Skeletal muscle tissue (tissue), 4 donors: ENCODE data around the gene SCG3. TPM values are rescaled to one million over a fixed set of nuclear protein-coding genes. Genes with fewer than 3 reads are reported as not detected.

Experiments
- H3K27ac ChIP-seq: one replicate; pipeline ENCODE4 v1.7.0; 2013; ENCODE audit warnings: mild to moderate bottlenecking, low read depth, low read length, inconsistent platforms
- H3K27me3 ChIP-seq, 3 donors: one replicate each; pipeline ENCODE4 v1.7.0; 2013; ENCODE audit warnings: low read length in 3 of 3; ENCODE audit not compliant: control insufficient read depth in 3 of 3, insufficient read depth in 3 of 3
- H3K36me3 ChIP-seq, 3 donors: one replicate each; pipeline ENCODE4 v1.7.0; 2013; ENCODE audit warnings: low read length in 3 of 3; ENCODE audit not compliant: control insufficient read depth in 3 of 3, insufficient read depth in 3 of 3
- H3K4me1 ChIP-seq, 3 donors: one replicate each; pipeline ENCODE4 v1.7.0; 2013; ENCODE audit warnings: low read length in 3 of 3, mild to moderate bottlenecking in 3 of 3; ENCODE audit not compliant: control insufficient read depth in 3 of 3, insufficient read depth in 3 of 3
- H3K4me3 ChIP-seq, 3 donors: one replicate each; pipeline ENCODE4 v1.7.0; 2013; ENCODE audit warnings: low read length in 3 of 3
- H3K9ac ChIP-seq, 3 donors: one replicate each; pipeline ENCODE4 v1.7.0; 2013; ENCODE audit warnings: low read length in 3 of 3, mild to moderate bottlenecking in 3 of 3, moderate library complexity in 2 of 3, low read depth in 1 of 3
- H3K9me3 ChIP-seq, 3 donors: one replicate each; pipeline ENCODE4 v1.7.0; 2013; ENCODE audit warnings: low read length in 3 of 3; ENCODE audit not compliant: control insufficient read depth in 3 of 3
- total RNA-seq: library from RNA; depleted of rRNA; stranded (reverse); fragments of >200 nt; gene quantifications from one replicate; pipeline ENCODE4 v1.2.3, GENCODE V29; 2014
- donor health status: Osteomylitis.

SCG3 gene
- total RNA-seq, 1 donor from 2014 or later = under 0.01 TPM

DNA sequence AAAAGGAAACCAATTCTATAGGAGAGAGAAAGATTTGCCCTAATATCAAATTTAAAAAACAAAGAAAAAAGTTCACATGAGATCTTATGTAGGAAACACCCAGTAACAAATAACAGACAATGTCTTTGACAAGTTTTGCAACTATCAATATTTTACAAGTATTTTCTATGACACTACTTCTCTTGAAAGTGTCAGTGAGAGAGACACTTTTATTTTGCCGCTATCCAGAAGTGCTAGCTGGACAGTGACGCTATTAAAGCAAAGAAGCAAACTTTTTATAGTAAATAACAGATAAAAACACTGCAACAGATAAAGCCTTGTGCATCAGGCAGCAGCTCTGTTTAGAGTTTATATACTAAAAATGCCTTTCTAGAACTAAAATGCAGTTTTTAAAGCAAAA is 42.9 kb downstream of the SCG3 start:
- H3K4me3 ChIP-seq = no peak overlapping the region
- peaks cover 23 to 24% (median 23%) of the 10 kb centered on the region in 3 donors for H3K4me1 ChIP-seq
- no peaks in the 10 kb centered on the region for H3K9me3 ChIP-seq
- H3K9ac ChIP-seq = no peak overlapping the region
- no peak overlapping the region for H3K27ac ChIP-seq
- H3K27me3 ChIP-seq = no peaks in the 10 kb centered on the region
- H3K36me3 ChIP-seq = peaks cover 0 to 6% (median 4%) of the 10 kb centered on the region in 3 donors

DNA sequence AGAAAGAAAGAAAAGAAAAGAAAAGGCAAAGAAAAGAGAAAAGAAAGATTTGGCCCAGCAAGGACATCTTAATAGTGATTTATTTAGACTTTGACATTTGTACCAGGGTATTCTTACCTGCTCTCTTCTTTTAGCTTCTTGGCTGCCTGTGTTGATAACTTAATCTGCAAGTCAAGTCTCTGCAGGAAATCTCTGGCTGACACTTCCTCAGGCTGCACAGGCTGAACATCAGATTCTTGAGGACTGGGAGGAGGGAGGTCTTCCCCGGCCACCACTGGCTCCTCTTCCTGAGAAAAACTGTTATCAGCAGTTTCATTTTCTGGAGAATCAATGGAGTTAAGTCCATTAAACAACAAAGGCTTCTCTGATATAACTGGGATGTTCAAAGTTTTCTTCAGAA is 43.4 kb downstream of the SCG3 start:
- Histone ChIP-seq H3K27ac (no peak overlapping the region), H3K4me1 (peaks cover 23 to 24% (median 23%) of the 10 kb centered on the region in 3 donors), H3K9ac (no peak overlapping the region), H3K9me3 (no peaks in the 10 kb centered on the region), H3K4me3 (no peak overlapping the region), H3K36me3 (peaks cover 0 to 6% (median 4%) of the 10 kb centered on the region in 3 donors), H3K27me3 (no peaks in the 10 kb centered on the region)

- H3K4me1 ChIP-seq = peaks cover 26 to 36% (median 28%) of the 10 kb centered on the region in 3 donors
These were observed 45.2 kb downstream of the SCG3 start for GRCh38 chr15:51726302-51727073.

GRCh38 chr15:51727141-51727897 is 46.0 kb downstream of the SCG3 start:
- Histone ChIP-seq H3K36me3 (no peaks in the 10 kb centered on the region), H3K4me3 (peak overlapping the region in 1 of 3 donors; percentile 4), H3K4me1 (peaks cover 32 to 45% (median 36%) of the 10 kb centered on the region in 3 donors), H3K9me3 (no peaks in the 10 kb centered on the region), H3K9ac (no peak overlapping the region), H3K27me3 (no peaks in the 10 kb centered on the region), H3K27ac (peak overlapping the region; percentile 31)

More at GRCh38 chr15:51726302-51727073, 45.2 kb downstream of the SCG3 start:
- H3K9me3 ChIP-seq = no peaks in the 10 kb centered on the region
- no peak overlapping the region for H3K9ac ChIP-seq
- H3K4me3 ChIP-seq = peak overlapping the region in 1 of 3 donors; percentile 17
- peak overlapping the region; percentile 37 for H3K27ac ChIP-seq
- no peaks in the 10 kb centered on the region for H3K27me3 ChIP-seq
- no peaks in the 10 kb centered on the region for H3K36me3 ChIP-seq

DNA sequence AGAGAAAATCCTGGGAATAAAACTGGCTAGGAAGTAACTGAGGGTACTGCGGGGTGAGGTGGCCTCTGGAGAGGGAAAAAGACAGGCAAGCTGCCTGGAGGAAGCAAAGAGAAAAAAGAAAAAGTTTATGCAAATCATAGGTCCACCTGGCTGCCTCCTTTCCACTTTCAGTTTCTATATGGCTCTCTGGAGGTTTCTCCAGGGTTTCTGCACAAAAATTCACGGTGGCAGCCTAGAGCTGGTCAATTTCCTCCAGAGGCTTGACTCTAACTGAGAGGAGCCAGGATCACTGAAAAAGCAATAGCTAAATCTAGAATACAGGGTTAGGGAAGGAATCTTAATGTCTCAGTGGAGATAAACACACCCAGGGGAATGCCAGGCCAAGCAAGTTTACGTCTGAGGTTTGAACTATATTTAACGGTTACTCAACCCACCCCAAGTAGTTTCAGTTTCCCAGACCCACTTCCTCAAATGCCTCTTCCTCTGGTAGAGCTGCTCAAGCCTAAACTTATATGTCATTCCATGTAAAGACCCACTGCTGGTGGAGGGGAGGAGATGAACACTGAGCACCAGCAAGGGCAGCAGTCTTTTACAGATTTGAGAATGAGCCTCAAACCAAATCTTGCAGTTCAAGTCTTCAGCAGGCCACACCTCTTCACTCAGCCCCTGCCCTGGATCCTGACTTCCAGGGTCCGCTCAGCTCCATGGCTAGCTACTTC is 50.4 kb downstream of the SCG3 start:
- Histone ChIP-seq H3K36me3 (no peaks in the 10 kb centered on the region), H3K27me3 (no peaks in the 10 kb centered on the region), H3K4me1 (peaks cover 30 to 62% (median 34%) of the 10 kb centered on the region in 3 donors), H3K9ac (peak overlapping the region; percentile 51 to 69 (median 62)), H3K4me3 (peak overlapping the region; percentile 41 to 68 (median 54)), H3K9me3 (no peaks in the 10 kb centered on the region), H3K27ac (peak overlapping the region; percentile 90)

DNA sequence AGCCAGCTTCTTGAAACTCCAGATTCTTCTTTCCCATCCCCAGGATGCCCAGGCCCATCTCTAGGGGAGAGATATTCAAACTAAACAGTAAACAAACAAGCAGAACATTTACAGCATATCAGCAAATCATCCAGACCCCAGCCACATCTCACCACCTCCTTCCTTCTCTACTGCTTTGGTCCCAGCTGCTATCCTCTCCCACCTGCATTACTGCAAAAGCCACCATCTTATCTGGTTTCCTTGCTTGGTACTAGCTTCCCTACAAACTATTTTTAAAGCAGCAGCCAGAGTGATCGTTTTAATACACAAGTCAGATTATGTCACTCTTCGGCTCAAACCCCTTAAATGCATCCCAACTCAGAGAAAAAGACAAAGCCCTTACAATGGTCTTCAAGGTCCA is 51.3 kb downstream of the SCG3 start:
- H3K36me3 ChIP-seq = no peaks in the 10 kb centered on the region
- no peak overlapping the region for H3K4me3 ChIP-seq
- peak overlapping the region; percentile 90 for H3K27ac ChIP-seq
- H3K9me3 ChIP-seq = no peaks in the 10 kb centered on the region
- H3K27me3 ChIP-seq = no peaks in the 10 kb centered on the region
- H3K4me1 ChIP-seq = peaks cover 22 to 55% (median 28%) of the 10 kb centered on the region in 3 donors
- H3K9ac ChIP-seq = no peak overlapping the region

DNA sequence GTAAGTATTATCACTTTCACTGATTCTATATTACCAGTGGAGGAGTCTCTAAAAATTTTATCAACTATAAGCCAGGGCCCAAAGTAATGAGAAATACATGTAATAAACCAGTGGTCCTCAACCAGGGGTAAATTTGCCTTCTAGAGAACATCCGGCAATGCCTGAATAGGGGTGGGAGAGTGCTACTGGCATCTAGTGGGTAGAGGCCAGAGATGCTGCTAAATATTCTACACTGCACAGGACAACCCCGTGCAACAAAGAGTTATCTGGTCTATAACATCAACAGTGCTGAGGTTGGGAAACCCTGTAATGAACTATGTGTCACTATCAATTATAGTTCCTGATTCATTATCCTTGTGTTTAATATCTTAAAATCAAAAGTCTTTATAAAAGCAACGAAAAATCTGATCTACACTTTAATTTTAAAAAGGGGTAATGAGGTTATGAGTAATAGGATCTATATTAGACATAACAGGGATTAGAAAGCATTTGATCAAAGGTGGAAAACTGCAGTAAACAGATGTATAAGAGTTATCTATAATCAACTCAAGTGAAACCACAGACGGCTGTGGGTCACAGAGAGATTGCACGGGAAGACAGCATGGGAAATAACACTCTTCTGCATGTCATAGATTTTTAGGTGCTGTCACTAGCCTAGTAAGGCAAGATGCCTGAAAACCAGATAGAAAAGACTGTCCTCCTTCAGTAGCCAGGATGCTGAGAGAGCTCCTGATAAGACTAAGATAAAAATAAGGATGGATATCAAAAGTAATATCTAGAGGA is 54.1 kb downstream of the SCG3 start:
- peaks cover 28 to 58% (median 37%) of the 10 kb centered on the region in 3 donors for H3K4me1 ChIP-seq
- H3K27ac ChIP-seq = no peak overlapping the region
- no peaks in the 10 kb centered on the region for H3K9me3 ChIP-seq
- no peaks in the 10 kb centered on the region for H3K36me3 ChIP-seq
- H3K27me3 ChIP-seq = no peaks in the 10 kb centered on the region
- peak overlapping the region in 1 of 3 donors; percentile 60 for H3K9ac ChIP-seq
- no peak overlapping the region for H3K4me3 ChIP-seq

- Histone ChIP-seq H3K9me3 (no peaks in the 10 kb centered on the region), H3K27me3 (no peaks in the 10 kb centered on the region), H3K4me1 (peaks cover 25 to 51% (median 36%) of the 10 kb centered on the region in 3 donors), H3K4me3 (peak overlapping the region; percentile 45 to 80 (median 79)), H3K27ac (peak overlapping the region; percentile 46), H3K36me3 (no peaks in the 10 kb centered on the region), H3K9ac (peak overlapping the region in 2 of 3 donors; percentile 60 to 71)
These were observed 54.8 kb downstream of the SCG3 start for GRCh38 chr15:51736069-51736468.
